Caco-2 (cell line): Measurements from ENCODE around the gene AMBRA1. TPM values are rescaled to one million over a fixed set of nuclear protein-coding genes. Genes with fewer than 3 reads are reported as not detected.

Experiments used
- BruUV-seq: library from RNA; stranded (reverse); fragments of 400-500 nt; replicated peaks from 2 replicates; lab custom pipeline; 2021; lab: Mats Ljungman, UMichigan
- CTCF ChIA-PET: fragments of 300-600 bp; sonication (Branson Sonifier 250); formaldehyde crosslinking; loops from one replicate; lab custom pipeline; 2022; ENCODE audit warnings: antibody characterized with exemption; lab: Charles Lee
- POLR2A ChIA-PET: fragments of 300-600 bp; sonication (Branson Sonifier 250); formaldehyde crosslinking; loops from one replicate; lab custom pipeline; 2022; ENCODE audit warnings: antibody characterized with exemption; lab: Charles Lee
- DNase-seq, 2 experiments: peaks; one replicate each; pipeline versions ENCODE4 v3.0.0 to v3.0.0-alpha.2; 2020 to 2022
- H3K27me3 ChIP-seq: replicated peaks from 2 replicates; pipeline ENCODE4 v1.6.0; 2011; ENCODE audit warnings: low read length; ENCODE audit not compliant: control insufficient read depth, insufficient read depth
- H3K36me3 ChIP-seq: 2 replicates; pipeline ENCODE4 v1.5.1; 2011; ENCODE audit warnings: low read length; ENCODE audit not compliant: control insufficient read depth, insufficient read depth
- H3K4me1 ChIP-seq: fragments of 250-450 bp; sonication (Bioruptor Pico); 2 replicates; pipeline ENCODE4 v1.5.1; 2020; ENCODE audit warnings: mild to moderate bottlenecking
- H3K4me3 ChIP-seq: 2 replicates; pipeline ENCODE4 v1.5.1; 2011; ENCODE audit warnings: low read depth, mild to moderate bottlenecking, control low read depth, low read length
- H3K9me3 ChIP-seq: fragments of 250-450 bp; sonication (Bioruptor Pico); 2 replicates; pipeline ENCODE4 v1.5.1; 2020; ENCODE audit warnings: mild to moderate bottlenecking, moderate library complexity
- H3K27ac Mint-ChIP-seq: one replicate; pipeline ENCODE4 v1.8.0; 2022; ENCODE audit warnings: mixed read lengths; ENCODE audit not compliant: unreplicated experiment
- H3K27me3 Mint-ChIP-seq: one replicate; pipeline ENCODE4 v1.8.0; 2022; ENCODE audit warnings: mixed read lengths; ENCODE audit not compliant: insufficient read depth, unreplicated experiment
- H3K36me3 Mint-ChIP-seq: one replicate; pipeline ENCODE4 v1.8.0; 2022; ENCODE audit warnings: mild to moderate bottlenecking, mixed read lengths; ENCODE audit not compliant: insufficient read depth, unreplicated experiment
- H3K4me1 Mint-ChIP-seq: one replicate; pipeline ENCODE4 v1.8.0; 2022; ENCODE audit warnings: low read depth, mixed read lengths; ENCODE audit not compliant: unreplicated experiment
- H3K4me3 Mint-ChIP-seq: one replicate; pipeline ENCODE4 v1.8.0; 2022; ENCODE audit warnings: mild to moderate bottlenecking, moderate library complexity, mixed read lengths; ENCODE audit not compliant: unreplicated experiment
- H3K9me3 Mint-ChIP-seq: one replicate; pipeline ENCODE4 v1.8.0; 2022; ENCODE audit warnings: mixed read lengths; ENCODE audit not compliant: unreplicated experiment
- intact Hi-C: fragments of 100-400 bp; cut with micrococcal nuclease; formaldehyde crosslinking; loops from one replicate; pipeline ENCODE4 v1.10.0; 2022; ENCODE audit not compliant: unreplicated experiment
- total RNA-seq: library from RNA; stranded (reverse); gene quantifications from 2 replicates; pipeline ENCODE4 v1.2.3, GENCODE V29; 2022
- TF ChIP-seq, protein P1 (sequence below), 2 experiments: fragments of 200-600 bp in 1 of 2; IDR thresholded peaks; 1 replicate in 1 of 2; 2 replicates in 1 of 2; pipeline versions ENCODE4 v1.5.1 to v1.8.0; 2011 to 2022; ENCODE audit warnings: antibody characterized with exemption in 1 of 2, control low read depth in 1 of 2, inconsistent platforms in 1 of 2, low read depth in 1 of 2, low read length in 1 of 2, mild to moderate bottlenecking in 1 of 2, moderate library complexity in 1 of 2; ENCODE audit not compliant: insufficient read depth in 1 of 2, severe bottlenecking in 1 of 2, unreplicated experiment in 1 of 2

The AMBRA1 gene
- total RNA-seq, 1 experiment from 2014 or later: 48.1 TPM

DNA sequence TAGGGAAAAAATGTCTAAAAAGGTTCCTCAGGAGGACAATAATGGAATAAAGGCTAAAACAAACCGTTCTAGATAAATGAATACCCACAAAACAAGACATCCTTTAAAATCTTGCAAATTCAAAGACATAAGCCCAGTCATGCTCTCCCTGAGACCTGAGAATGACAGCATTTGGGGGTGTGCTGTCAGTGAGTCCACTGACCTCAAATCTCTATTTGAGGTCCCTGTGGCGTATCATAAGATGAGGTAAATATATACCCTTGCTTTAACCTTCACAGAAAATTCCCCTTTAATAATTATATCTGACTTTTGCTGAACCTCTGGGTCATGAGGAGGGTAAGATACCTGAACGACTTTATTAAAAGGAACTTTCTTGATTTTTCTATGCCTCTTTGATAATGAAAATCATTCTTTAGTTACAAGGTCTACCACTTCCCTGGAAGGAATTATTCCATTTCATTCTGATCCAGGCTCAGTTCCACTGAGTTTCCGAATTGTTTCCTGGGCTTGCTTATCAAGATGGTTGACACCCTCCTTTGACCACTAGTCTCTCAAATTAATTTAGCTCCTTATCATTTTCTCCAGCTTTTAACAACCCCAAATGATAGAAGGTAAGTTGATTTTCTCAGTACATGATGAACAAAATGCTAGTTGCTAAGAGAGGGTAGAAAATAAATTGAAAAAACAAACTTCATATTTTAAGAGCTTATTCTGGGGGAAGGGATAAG, 148.5 kb downstream of the AMBRA1 start:
- Mint-ChIP-seq H3K4me3 (no peak overlapping the region), H3K4me1 (no peaks in the 10 kb centered on the region), H3K27ac (no peak overlapping the region), H3K9me3 (no peaks in the 10 kb centered on the region), H3K36me3 (peaks cover 37% of the 10 kb centered on the region), H3K27me3 (no peaks in the 10 kb centered on the region)
- Histone ChIP-seq H3K27me3 (no peaks in the 10 kb centered on the region), H3K36me3 (no peaks in the 10 kb centered on the region), H3K9me3 (no peaks in the 10 kb centered on the region), H3K4me1 (no peaks in the 10 kb centered on the region), H3K4me3 (no peak overlapping the region)
- DNase-seq: no peak
- TF ChIP-seq, protein P1, sequence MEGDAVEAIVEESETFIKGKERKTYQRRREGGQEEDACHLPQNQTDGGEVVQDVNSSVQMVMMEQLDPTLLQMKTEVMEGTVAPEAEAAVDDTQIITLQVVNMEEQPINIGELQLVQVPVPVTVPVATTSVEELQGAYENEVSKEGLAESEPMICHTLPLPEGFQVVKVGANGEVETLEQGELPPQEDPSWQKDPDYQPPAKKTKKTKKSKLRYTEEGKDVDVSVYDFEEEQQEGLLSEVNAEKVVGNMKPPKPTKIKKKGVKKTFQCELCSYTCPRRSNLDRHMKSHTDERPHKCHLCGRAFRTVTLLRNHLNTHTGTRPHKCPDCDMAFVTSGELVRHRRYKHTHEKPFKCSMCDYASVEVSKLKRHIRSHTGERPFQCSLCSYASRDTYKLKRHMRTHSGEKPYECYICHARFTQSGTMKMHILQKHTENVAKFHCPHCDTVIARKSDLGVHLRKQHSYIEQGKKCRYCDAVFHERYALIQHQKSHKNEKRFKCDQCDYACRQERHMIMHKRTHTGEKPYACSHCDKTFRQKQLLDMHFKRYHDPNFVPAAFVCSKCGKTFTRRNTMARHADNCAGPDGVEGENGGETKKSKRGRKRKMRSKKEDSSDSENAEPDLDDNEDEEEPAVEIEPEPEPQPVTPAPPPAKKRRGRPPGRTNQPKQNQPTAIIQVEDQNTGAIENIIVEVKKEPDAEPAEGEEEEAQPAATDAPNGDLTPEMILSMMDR (IDR thresholded peaks at IDR 0.05; ENCODE audit: insufficient read depth in 1 of 2, low read depth in 1 of 2, low read length in 1 of 2, severe bottlenecking in 1 of 2, unreplicated experiment in 1 of 2): no peak
- POLR2A ChIA-PET: no interaction called here
- intact Hi-C loops: no loop called here
- CTCF ChIA-PET: no interaction called here
- BruUV-seq: no TSS peak

GRCh38 chr11:46444305-46444704, 149.5 kb downstream of the AMBRA1 start:
- no peak overlapping the region for H3K4me3 Mint-ChIP-seq
- no peaks in the 10 kb centered on the region for H3K27me3 Mint-ChIP-seq
- peaks cover 37% of the 10 kb centered on the region for H3K36me3 Mint-ChIP-seq
- no peaks in the 10 kb centered on the region for H3K27me3 ChIP-seq
- no peaks in the 10 kb centered on the region for H3K9me3 ChIP-seq
- intact Hi-C loops: no loop called here
- H3K4me1 ChIP-seq: no peaks in the 10 kb centered on the region
- POLR2A ChIA-PET: no interaction called here
- H3K9me3 Mint-ChIP-seq: no peaks in the 10 kb centered on the region
- H3K4me3 ChIP-seq: no peak overlapping the region
- TF ChIP-seq, protein P1 (IDR thresholded peaks at IDR 0.05; ENCODE audit: insufficient read depth in 1 of 2, low read depth in 1 of 2, low read length in 1 of 2, severe bottlenecking in 1 of 2, unreplicated experiment in 1 of 2): no peak
- no peak for DNase-seq
- no peak overlapping the region for H3K27ac Mint-ChIP-seq
- BruUV-seq: no TSS peak
- no peaks in the 10 kb centered on the region for H3K4me1 Mint-ChIP-seq
- no peaks in the 10 kb centered on the region for H3K36me3 ChIP-seq
- CTCF ChIA-PET: no interaction called here

- intact Hi-C loops: no loop called here
- no peaks in the 10 kb centered on the region for H3K9me3 Mint-ChIP-seq
- no peak overlapping the region for H3K27ac Mint-ChIP-seq
- H3K27me3 ChIP-seq: no peaks in the 10 kb centered on the region
- POLR2A ChIA-PET: no interaction called here
- H3K9me3 ChIP-seq: no peaks in the 10 kb centered on the region
- H3K4me3 ChIP-seq: no peak overlapping the region
- CTCF ChIA-PET: no interaction called here
- H3K4me3 Mint-ChIP-seq: no peak overlapping the region
- DNase-seq: no peak
- TF ChIP-seq, protein P1 (IDR thresholded peaks at IDR 0.05; ENCODE audit: insufficient read depth in 1 of 2, low read depth in 1 of 2, low read length in 1 of 2, severe bottlenecking in 1 of 2, unreplicated experiment in 1 of 2): no peak
- H3K36me3 Mint-ChIP-seq: peaks cover 60% of the 10 kb centered on the region
- no peaks in the 10 kb centered on the region; the same call in 1 of the 2 replicates for H3K36me3 ChIP-seq
- no peaks in the 10 kb centered on the region for H3K4me1 ChIP-seq
- H3K27me3 Mint-ChIP-seq: no peaks in the 10 kb centered on the region
- H3K4me1 Mint-ChIP-seq: no peaks in the 10 kb centered on the region
- BruUV-seq: no TSS peak
Measured at GRCh38 chr11:46438211-46438610, 155.6 kb downstream of the AMBRA1 start.
